ENCODE data around the gene ARMC2.

DNA sequence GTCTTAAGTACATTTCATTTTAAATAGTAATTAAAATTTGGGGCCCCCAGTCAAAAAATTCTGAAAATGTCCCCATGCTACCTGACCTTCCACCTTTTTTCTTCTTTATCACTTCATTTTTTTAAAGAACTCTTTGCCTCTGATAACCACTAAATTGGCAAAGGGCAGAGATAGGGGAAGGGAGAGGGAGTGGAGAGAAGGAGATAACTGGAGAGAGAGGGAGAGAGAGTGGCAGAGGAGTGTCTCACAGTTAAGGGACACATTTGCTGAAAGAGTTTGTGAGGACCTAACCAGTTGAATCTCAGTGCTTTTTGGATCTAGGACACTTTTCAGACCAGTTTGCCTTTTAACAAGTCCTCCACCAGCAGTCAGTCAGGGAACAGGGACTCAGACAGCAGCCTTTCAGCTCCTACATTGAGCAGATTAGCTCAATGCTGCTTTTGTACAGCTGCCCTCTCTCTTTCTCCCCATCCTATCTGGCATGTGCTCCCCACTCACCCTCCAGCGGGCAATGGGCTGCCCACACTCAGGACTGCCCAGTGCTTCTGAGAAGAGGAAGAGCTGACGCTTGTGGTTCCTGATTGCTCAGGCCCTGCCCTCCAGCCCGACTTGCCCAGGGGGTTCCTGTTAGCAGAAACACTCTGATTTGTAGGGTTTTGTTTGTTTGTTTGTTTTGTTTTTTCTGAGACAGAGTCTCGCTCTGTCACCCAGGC, 14.4 kb downstream of the ARMC2 start:
- TF ChIP-seq FOS (IDR thresholded peaks at IDR 0.05; ENCODE audit: borderline replicate concordance, insufficient read depth, low read length), result no peak
- TF ChIP-seq POLR2A (IDR thresholded peaks at IDR 0.05; ENCODE audit: low read depth, low read length), result no peak
- TF ChIP-seq, protein P1, sequence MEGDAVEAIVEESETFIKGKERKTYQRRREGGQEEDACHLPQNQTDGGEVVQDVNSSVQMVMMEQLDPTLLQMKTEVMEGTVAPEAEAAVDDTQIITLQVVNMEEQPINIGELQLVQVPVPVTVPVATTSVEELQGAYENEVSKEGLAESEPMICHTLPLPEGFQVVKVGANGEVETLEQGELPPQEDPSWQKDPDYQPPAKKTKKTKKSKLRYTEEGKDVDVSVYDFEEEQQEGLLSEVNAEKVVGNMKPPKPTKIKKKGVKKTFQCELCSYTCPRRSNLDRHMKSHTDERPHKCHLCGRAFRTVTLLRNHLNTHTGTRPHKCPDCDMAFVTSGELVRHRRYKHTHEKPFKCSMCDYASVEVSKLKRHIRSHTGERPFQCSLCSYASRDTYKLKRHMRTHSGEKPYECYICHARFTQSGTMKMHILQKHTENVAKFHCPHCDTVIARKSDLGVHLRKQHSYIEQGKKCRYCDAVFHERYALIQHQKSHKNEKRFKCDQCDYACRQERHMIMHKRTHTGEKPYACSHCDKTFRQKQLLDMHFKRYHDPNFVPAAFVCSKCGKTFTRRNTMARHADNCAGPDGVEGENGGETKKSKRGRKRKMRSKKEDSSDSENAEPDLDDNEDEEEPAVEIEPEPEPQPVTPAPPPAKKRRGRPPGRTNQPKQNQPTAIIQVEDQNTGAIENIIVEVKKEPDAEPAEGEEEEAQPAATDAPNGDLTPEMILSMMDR (IDR thresholded peaks at IDR 0.05; ENCODE audit: extremely low read depth in 1 of 2, insufficient read depth in 1 of 2, low read depth in 1 of 2, low read length in 2 of 2), result no peak
- TF ChIP-seq EZH2 (IDR thresholded peaks at IDR 0.05; ENCODE audit: borderline replicate concordance, low read depth, low read length, severe bottlenecking), result no peak
- no peak for TF ChIP-seq POLR2AphosphoS5 (IDR thresholded peaks at IDR 0.05; ENCODE audit: insufficient read depth, low read depth, low read length)
- TF ChIP-seq, protein P2, sequence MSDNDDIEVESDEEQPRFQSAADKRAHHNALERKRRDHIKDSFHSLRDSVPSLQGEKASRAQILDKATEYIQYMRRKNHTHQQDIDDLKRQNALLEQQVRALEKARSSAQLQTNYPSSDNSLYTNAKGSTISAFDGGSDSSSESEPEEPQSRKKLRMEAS (IDR thresholded peaks at IDR 0.05; ENCODE audit: insufficient read depth, insufficient read length), result no peak
